Measurements from ENCODE around the gene GRIN3B. TPM values are rescaled to one million over a fixed set of nuclear protein-coding genes. Genes with fewer than 3 reads are reported as not detected.
"Not testable (repeated sequence)": the region's sequence is repeated elsewhere in the genome, so short reads cannot be mapped to it uniquely, and the experiment has no call there.

The GRIN3B gene
- 0.22 TPM in 1 of 2 replicates, not detected in the other for total RNA-seq (2012; rRNA removed)

- Histone ChIP-seq H3K36me3 (ENCODE audit: insufficient read depth, low read length) (no peaks in the 10 kb centered on the region), H3K4me2 (ENCODE audit: low read length) (peak within 1 kb of the TSS; percentile 44), H3K9me3 (replicated peaks; ENCODE audit: low read length) (no peaks in the 10 kb centered on the region), H3K4me1 (ENCODE audit: control insufficient read depth, insufficient read depth, low read length) (peaks cover 16% of the 10 kb centered on the region), H3K27me3 (ENCODE audit: control insufficient read depth, insufficient read depth, low read length) (peaks cover 59% of the 10 kb centered on the region), H3K4me3 (ENCODE audit: low read length) (peak within 1 kb of the TSS; percentile 52), H3K9ac (ENCODE audit: low read depth, low read length) (no peak within 1 kb of the TSS)
Observed at GRCh38 chr19:1000095-1000494, at the start of gene GRIN3B. Gene GRIN3B (plus strand): TSS chr19:1000419. CDS start chr19:1000438, 19 bp downstream.

GRCh38 chr19:952049-952679 lies 48.1 kb upstream of the GRIN3B start:
- peaks cover 21% of the 10 kb centered on the region for H3K4me1 ChIP-seq (ENCODE audit: control insufficient read depth, insufficient read depth, low read length)

DNA sequence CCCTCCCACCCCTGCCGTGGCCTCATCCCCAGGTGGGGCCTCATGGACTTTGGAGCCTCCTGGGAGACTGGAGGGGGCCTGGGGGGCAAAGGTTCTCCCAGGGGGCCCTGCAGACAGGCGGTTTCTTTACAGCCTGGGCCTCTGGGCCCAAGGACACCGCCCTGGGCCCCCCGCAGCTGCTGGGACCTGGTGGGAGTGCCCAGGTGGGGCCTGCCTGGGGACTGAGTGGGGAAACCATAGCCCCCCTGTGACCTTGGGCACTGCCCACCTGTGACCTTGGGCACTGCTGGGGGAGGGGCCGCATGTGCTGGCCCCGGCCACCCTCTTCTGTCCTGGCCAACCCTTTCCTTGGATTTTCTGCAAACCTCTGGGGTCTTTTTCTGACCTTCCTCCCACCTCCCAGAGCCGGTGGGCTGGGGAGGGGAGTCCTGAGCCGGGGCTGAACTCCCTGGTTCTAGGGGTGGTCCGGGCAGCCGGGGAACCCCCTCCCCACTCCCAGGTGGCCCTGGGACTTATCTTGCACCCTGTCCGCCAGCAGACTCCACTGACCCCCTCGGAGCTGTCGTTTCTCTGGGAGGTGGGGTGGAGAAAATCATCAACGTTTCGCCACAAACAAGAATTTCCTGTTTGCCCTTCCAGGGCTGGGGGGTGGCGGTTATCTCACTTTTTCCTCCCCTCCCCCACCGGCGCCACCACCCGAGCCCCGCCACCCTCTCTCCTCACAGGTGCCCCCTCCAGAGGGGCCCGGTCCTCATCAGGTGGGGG lies 47.4 kb upstream of the GRIN3B start:
- no peak overlapping the region for H3K4me2 ChIP-seq (ENCODE audit: low read length)
- no peak overlapping the region for H3K9ac ChIP-seq (ENCODE audit: low read depth, low read length)
- peaks cover 22% of the 10 kb centered on the region for H3K4me1 ChIP-seq (ENCODE audit: control insufficient read depth, insufficient read depth, low read length)
- no peaks in the 10 kb centered on the region for H3K9me3 ChIP-seq (replicated peaks; ENCODE audit: low read length)
- peaks cover 3% of the 10 kb centered on the region for H3K36me3 ChIP-seq (ENCODE audit: insufficient read depth, low read length)
- H3K4me3 ChIP-seq (ENCODE audit: low read length), result no peak overlapping the region
- no peaks in the 10 kb centered on the region for H3K27me3 ChIP-seq (ENCODE audit: control insufficient read depth, insufficient read depth, low read length)

More at GRCh38 chr19:952049-952679, 48.1 kb upstream of the GRIN3B start:
- Histone ChIP-seq H3K9ac (ENCODE audit: low read depth, low read length) (no peak overlapping the region), H3K4me2 (ENCODE audit: low read length) (no peak overlapping the region), H3K4me3 (ENCODE audit: low read length) (no peak overlapping the region), H3K36me3 (ENCODE audit: insufficient read depth, low read length) (peaks cover 3% of the 10 kb centered on the region), H3K9me3 (replicated peaks; ENCODE audit: low read length) (no peaks in the 10 kb centered on the region), H3K27me3 (ENCODE audit: control insufficient read depth, insufficient read depth, low read length) (no peaks in the 10 kb centered on the region)

- Histone ChIP-seq H3K4me1 (ENCODE audit: control insufficient read depth, insufficient read depth, low read length) (peaks cover 22% of the 10 kb centered on the region), H3K36me3 (ENCODE audit: insufficient read depth, low read length) (no peaks in the 10 kb centered on the region), H3K4me3 (ENCODE audit: low read length) (no peak overlapping the region), H3K4me2 (ENCODE audit: low read length) (no peak overlapping the region), H3K27me3 (ENCODE audit: control insufficient read depth, insufficient read depth, low read length) (no peaks in the 10 kb centered on the region), H3K9ac (ENCODE audit: low read depth, low read length) (no peak overlapping the region), H3K9me3 (replicated peaks; ENCODE audit: low read length) (no peaks in the 10 kb centered on the region)
Observed at GRCh38 chr19:953445-954271, 46.6 kb upstream of the GRIN3B start.

DNA sequence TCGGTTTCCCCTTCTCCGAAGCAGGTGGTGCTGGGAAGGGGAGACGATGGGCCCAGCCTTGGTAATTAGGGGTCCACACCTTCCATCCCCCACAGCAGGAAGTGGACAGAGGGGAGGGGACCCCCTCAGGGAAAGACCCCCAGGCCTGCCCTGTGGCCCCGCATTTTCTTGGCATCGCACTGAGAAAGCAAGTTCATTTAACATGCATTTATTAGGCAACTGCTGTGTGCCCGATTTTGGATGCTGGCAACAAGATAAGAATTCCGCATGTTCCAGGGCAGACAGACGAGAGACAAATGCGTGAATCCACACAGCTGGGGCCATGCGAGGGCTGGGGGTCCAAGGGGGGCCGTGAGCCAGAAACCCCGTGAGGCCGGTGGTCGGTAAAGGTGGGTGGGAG lies 45.9 kb upstream of the GRIN3B start:
- no peaks in the 10 kb centered on the region for H3K27me3 ChIP-seq (ENCODE audit: control insufficient read depth, insufficient read depth, low read length)
- H3K36me3 ChIP-seq (ENCODE audit: insufficient read depth, low read length), result no peaks in the 10 kb centered on the region
- no peak overlapping the region for H3K4me3 ChIP-seq (ENCODE audit: low read length)
- H3K9me3 ChIP-seq (replicated peaks; ENCODE audit: low read length), result no peaks in the 10 kb centered on the region
- H3K9ac ChIP-seq (ENCODE audit: low read depth, low read length), result no peak overlapping the region
- peaks cover 22% of the 10 kb centered on the region for H3K4me1 ChIP-seq (ENCODE audit: control insufficient read depth, insufficient read depth, low read length)
- no peak overlapping the region for H3K4me2 ChIP-seq (ENCODE audit: low read length)

- Histone ChIP-seq H3K4me1 (ENCODE audit: control insufficient read depth, insufficient read depth, low read length) (peaks cover 22% of the 10 kb centered on the region), H3K4me2 (ENCODE audit: low read length) (no peak overlapping the region), H3K9ac (ENCODE audit: low read depth, low read length) (no peak overlapping the region), H3K36me3 (ENCODE audit: insufficient read depth, low read length) (no peaks in the 10 kb centered on the region), H3K4me3 (ENCODE audit: low read length) (no peak overlapping the region), H3K27me3 (ENCODE audit: control insufficient read depth, insufficient read depth, low read length) (no peaks in the 10 kb centered on the region), H3K9me3 (replicated peaks; ENCODE audit: low read length) (no peaks in the 10 kb centered on the region)
Observed at GRCh38 chr19:954672-955494, 45.3 kb upstream of the GRIN3B start.

GRCh38 chr19:955803-956765 lies 44.1 kb upstream of the GRIN3B start:
- H3K9me3 ChIP-seq (replicated peaks; ENCODE audit: low read length), result no peaks in the 10 kb centered on the region
- no peaks in the 10 kb centered on the region for H3K36me3 ChIP-seq (ENCODE audit: insufficient read depth, low read length)
- H3K9ac ChIP-seq (ENCODE audit: low read depth, low read length), result no peak overlapping the region
- peaks cover 22% of the 10 kb centered on the region for H3K4me1 ChIP-seq (ENCODE audit: control insufficient read depth, insufficient read depth, low read length)
- no peak overlapping the region for H3K4me3 ChIP-seq (ENCODE audit: low read length)
- no peaks in the 10 kb centered on the region for H3K27me3 ChIP-seq (ENCODE audit: control insufficient read depth, insufficient read depth, low read length)
- H3K4me2 ChIP-seq (ENCODE audit: low read length), result peak overlapping the region; percentile 21

DNA sequence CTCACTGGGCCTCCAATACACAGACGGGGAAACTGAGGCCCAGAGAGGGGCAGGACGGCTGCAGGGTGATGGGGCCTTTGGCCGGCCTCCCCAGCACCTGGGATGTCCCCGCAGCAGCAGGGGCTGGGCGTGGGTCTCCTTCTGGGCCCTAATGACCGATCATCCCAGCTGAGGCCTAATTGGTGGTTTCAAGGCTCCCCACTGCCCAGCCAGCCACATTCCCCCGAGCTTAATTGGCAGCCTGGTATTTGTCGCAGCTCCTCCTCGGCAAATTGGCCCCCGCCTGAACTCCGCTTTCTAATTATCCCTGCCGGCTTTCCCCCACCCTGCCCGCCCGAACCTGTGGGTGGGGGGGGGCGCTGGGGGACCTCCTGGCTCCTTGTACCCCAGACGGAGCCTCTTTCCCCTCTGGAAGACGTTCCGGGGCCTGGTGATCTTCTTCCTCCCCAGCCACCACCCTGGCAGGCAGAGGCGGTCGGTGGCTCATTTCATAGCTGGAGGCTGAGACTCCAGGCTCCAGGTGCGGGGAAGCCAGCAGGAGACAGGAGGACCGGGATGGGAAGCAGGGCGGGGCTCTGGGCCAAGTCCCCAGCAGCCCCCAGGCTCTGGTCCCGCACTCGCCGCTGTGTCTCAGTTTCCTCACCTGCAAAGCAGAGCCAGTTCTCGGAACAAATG lies 43.3 kb upstream of the GRIN3B start:
- Histone ChIP-seq H3K4me3 (ENCODE audit: low read length) (no peak overlapping the region), H3K9ac (ENCODE audit: low read depth, low read length) (no peak overlapping the region), H3K27me3 (ENCODE audit: control insufficient read depth, insufficient read depth, low read length) (no peaks in the 10 kb centered on the region), H3K4me2 (ENCODE audit: low read length) (peak overlapping the region; percentile 21), H3K4me1 (ENCODE audit: control insufficient read depth, insufficient read depth, low read length) (peaks cover 16% of the 10 kb centered on the region), H3K36me3 (ENCODE audit: insufficient read depth, low read length) (no peaks in the 10 kb centered on the region), H3K9me3 (replicated peaks; ENCODE audit: low read length) (no peaks in the 10 kb centered on the region)

GRCh38 chr19:957578-957977 lies 42.6 kb upstream of the GRIN3B start:
- H3K4me2 ChIP-seq (ENCODE audit: low read length); H3K27me3 ChIP-seq (ENCODE audit: control insufficient read depth, insufficient read depth, low read length); H3K4me3 ChIP-seq (ENCODE audit: low read length); H3K36me3 ChIP-seq (ENCODE audit: insufficient read depth, low read length); H3K9ac ChIP-seq (ENCODE audit: low read depth, low read length); H3K9me3 ChIP-seq (replicated peaks; ENCODE audit: low read length): not testable (repeated sequence)
- H3K4me1 ChIP-seq (ENCODE audit: control insufficient read depth, insufficient read depth, low read length), result peaks cover 19% of the 10 kb centered on the region

All from skeletal muscle satellite cell (primary cell).